Measurements from ENCODE around the gene IRAK2.
"Not testable (repeated sequence)": the region's sequence is repeated elsewhere in the genome, so short reads cannot be mapped to it uniquely, and the experiment has no call there.

IRAK2 gene

GRCh38 chr3:10164546-10165393 is at the start of gene IRAK2:
TSS of gene IRAK2 (plus strand) at chr3:10164919. CDS start at chr3:10164955, 36 bp downstream.
- DNase-seq: peak; percentile 73

DNA sequence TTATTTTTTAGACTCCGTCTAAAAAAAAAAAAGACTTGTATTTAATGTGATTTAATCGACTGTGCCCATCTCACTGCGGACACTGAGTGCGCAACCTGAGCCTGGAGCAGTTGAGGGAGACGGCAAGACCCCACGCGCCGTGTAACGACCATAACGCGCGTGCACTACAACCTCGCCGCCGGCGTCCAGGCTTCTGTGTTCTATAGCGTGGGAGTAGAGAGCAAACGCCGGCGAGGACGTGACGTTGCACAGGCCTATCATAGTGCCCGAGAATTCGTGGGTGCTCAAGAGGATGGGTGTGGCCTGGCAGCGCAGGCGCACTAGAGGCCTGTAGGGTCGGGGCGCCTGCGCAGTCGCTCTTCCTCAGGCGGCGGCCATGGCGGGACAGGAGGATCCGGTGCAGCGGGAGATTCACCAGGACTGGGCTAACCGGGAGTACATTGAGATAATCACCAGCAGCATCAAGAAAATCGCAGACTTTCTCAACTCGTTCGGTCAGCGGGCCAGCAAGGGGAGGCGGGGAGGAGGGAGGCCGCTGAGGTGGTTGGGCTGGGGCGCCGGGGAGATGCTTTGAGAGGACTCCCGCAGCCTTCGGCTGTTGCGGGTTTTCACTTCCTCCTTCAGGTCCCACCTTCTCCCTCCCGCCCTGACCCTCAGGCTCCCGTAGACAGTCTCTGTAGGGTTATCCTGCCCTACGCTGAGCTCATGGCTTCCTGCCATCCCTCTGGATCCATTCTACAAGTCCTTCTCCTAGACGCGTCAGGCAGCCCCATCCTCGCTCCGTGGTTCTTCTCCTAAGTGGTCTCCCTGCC is 49.2 kb upstream of the IRAK2 start, which contains the start of gene BRK1:
BRK1 (plus strand) TSS at position 350 of the 812 bp plus-strand sequence; CDS start at position 377, 27 bp downstream.
- DNase-seq: peak; percentile 97

- no peak for DNase-seq
Measured at GRCh38 chr3:10116138-10116460, 48.6 kb upstream of the IRAK2 start.

DNA sequence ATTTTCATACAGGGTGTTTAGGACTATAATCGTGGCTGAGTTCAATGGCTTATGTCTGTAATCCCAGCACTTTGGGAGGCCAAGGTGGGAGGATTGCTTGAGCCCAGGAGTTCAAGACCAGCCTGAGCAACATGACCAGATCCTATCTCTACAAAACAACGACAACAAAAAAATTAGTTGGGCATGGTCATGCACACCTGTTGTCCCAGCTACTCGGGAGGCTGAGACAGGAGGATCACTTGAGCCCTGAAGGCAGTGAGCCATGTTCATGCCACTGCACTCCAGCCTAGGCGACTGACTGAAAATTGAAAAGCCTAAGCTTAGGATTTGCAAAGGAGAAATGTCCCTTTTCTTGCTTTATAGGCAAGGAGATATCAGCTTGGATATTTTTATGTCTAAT is 47.8 kb upstream of the IRAK2 start:
- no peak for DNase-seq

GRCh38 chr3:10119376-10119775 is 45.3 kb upstream of the IRAK2 start:
- no peak for DNase-seq

DNA sequence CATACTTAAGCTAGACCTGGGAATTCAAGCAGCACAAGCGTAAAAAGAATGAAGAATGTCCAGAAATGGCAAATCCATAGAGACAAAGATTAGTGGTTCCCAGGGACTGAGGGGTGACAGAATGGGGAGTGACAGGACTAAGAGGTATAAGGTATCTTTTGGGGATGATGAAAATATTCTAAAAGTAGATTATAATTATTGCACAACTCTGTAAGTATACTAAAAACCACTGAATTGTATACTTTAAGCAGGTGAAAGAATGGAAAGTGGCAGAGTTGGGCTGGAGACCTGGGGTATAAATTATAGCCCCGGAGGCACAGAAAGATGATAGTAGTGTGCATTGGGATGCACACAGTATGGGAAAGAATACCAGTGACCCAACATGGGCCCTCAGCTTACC is 43.7 kb upstream of the IRAK2 start:
- DNase-seq: no peak

- DNase-seq: no peak
Measured at GRCh38 chr3:10122724-10123123, 42.0 kb upstream of the IRAK2 start.

- not testable (repeated sequence) for DNase-seq
Measured at GRCh38 chr3:10135872-10136271, 28.8 kb upstream of the IRAK2 start.

- no peak for DNase-seq
Measured at GRCh38 chr3:10136426-10137005, 28.2 kb upstream of the IRAK2 start.

GRCh38 chr3:10137178-10137577 is 27.5 kb upstream of the IRAK2 start:
- DNase-seq: no peak

DNA sequence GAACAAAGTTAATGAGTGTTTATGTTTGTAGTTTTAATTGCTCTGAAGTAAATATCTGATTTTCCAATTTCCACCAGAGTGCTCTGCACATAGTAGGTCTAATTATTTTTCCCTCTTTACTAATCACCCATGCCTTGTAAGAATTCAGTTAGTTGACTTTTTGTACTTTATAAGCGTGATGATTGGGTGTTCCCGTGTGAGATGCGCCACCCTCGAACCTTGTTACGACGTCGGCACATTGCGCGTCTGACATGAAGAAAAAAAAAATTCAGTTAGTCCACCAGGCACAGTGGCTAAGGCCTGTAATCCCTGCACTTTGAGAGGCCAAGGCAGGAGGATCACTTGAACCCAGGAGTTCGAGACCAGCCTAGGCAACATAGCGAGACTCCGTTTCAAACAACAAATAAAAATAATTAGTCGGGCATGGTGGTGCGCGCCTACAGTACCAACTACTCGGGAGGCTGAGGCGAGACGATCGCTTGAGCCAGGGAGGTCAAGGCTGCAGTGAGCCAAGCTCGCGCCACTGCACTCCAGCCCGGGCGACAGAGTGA is 23.6 kb upstream of the IRAK2 start:
- no peak for DNase-seq

DNA sequence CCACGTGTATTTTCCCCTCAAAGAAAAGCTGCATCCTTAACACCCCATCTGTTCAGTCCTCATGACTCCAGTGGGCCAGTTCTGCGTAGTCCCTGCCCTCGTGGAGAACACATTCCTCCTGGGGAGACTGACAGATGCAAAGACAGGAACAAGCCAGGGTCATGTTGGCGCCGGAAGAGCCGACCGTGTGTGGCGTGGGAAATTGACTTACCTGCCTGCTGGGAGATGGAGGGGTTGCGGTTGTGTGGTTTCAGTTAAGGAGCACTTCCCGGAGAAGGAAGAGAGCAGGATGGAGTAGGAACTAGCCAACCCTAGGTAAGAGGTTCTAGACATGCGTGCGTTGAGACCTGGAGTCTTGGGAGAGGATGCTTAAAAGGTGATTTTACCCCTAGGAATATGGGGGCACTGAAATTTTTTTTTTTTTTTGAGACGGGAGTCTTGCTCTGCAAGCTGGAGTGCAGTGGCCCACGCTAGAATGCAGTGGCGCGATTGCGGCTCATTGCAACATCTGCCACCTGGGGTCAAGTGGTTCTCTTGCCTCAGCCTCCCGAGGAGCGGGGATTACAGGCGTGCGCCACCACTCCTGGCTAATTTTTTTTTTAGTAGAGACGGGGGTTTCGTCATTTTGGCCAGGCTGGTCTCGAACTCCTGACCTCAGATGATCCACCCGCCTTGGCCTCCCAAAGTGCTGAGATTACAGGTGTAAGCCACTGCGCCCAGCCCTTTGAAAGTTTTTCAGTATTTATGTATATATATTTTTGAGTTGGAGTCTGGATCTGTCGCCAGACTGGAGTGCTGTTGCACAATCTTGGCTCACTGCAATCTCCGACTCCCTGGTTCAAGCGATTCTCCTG is 21.8 kb upstream of the IRAK2 start:
- DNase-seq: no peak

DNA sequence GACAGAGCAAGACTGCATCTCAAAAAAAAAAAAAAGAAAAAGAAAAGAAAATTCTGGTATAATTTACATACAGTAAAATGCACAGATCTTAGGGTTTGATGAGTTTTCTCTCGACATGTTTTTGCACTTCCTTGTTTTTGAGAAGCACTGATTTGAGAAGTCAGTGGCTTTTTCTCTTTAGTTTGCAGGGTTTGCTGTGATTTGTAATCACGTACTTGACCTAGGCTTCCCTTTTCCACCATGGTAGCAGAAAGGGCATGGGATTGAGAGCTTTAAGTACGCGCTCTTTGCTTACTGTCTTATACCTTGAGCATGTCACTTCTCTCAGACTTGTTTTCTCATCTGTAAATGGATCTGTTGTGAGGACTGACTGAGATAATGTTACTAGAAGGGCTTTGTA is 19.0 kb upstream of the IRAK2 start:
- no peak for DNase-seq

DNA sequence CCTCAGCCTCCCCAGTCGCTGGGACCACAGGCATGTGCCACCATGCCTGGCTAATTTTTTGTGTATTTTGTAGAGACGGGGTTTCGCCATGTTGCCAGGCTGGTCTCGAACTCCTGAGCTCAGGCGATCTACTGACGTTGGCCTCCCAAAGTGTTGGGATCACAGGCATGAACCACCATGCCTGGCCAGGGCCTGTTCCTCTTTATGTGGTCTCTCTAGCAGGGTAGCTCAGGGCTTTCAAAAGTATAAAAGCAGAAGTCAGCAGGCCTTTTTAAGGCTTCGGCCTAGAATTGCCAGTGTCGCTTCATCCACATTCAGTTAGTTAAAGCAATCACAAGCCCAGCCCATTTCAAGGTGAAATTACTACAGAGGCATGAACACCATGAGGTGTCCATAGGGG is 15.5 kb upstream of the IRAK2 start:
- DNase-seq: no peak

DNA sequence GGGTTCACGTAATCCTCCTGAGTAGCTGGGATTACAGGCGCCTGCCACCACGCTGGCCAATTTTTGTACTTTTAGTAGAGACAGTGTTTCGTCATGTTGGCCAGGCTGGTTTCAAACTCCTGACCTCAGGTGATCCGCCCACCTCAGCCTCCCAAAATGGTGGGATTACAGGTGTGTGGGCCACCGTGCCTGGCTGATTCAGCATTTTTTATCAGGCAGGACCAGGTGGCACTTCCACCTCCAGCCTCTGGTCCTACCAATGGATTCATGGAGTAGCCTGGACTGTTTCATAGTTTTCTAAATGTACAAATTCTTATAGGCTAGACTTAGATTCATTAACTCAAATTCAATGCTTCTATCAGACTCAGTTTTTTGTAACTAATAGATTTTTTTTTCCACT is 13.7 kb upstream of the IRAK2 start:
- DNase-seq: no peak

GRCh38 chr3:10154335-10155122 is 10.2 kb upstream of the IRAK2 start:
- DNase-seq: no peak

DNA sequence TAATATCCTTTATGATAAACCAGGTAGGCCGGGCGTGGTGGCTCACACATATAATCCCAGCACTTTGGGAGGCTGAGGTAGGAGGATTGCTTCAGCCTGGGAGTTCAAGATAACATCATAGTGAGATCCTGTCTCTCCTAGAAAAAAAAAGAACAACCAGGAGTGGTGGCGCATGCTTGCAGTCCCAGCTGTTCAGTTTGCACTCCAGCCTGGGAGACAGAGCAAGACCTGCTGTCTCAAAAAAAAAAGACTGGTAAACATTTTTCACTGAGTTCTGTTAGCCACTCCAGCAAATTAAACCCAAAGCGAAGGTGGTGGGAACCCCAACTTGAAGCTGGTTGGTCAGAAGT is 9.6 kb upstream of the IRAK2 start:
- DNase-seq: no peak

GRCh38 chr3:10155658-10156057 is 9.1 kb upstream of the IRAK2 start:
- no peak for DNase-seq

DNA sequence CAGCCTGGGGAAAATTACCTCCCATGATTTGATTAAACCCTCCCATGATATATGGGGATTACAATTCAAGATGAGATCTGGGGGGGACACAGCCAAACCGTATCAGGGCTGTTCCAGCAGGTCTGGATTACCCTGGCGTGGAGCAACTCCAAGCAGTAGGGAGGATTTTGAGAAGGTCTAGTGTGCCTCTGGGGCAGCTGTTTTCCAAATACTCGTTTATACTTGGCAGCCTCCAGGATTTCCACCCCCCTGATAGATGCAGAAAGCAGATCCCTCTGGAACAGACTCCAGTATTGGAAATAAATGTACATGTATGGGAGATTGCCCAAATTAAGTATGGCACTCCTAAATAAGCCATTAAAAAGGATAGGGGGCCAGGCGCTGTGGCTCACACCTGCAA is 7.7 kb upstream of the IRAK2 start:
- no peak for DNase-seq

DNA sequence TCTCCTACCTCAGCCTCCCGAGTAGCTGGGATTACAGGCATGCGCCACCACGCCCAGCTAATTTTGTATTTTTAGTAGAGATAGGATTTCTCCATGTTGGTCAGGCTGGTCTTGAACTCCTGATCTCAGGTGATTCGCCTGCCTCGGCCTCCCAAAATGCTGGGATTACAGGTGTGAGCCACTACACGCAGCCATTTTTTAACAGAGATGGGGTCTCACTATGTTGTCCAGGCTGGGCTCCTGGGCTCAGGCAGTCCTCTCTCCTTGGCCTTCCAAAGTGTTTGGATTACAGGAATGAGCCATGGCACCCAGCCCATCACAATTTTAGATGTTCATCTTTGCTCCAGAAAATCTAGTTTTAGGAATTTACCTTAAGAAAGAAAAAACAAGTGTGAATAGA is 6.2 kb upstream of the IRAK2 start:
- not testable (repeated sequence) for DNase-seq

DNA sequence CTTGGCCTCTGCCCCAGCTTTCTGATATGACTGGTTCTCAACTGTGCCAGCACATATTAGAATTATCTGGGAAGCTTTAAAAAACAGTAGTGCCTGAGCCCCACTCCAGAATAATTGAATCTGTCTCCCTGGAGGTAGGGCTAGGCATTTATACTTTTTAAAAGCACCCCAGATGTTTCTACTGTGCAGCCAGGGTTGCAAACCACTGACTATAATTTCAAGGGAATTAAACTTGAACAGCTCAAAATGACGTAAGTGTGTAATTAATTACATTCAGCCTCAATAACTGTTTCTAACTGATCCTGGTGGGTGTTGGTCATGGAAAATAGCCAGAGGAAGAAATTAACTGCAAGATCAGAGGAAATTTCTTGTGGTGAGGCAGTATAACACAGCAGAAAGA is 4.4 kb upstream of the IRAK2 start:
- DNase-seq: peak; percentile 29

DNA sequence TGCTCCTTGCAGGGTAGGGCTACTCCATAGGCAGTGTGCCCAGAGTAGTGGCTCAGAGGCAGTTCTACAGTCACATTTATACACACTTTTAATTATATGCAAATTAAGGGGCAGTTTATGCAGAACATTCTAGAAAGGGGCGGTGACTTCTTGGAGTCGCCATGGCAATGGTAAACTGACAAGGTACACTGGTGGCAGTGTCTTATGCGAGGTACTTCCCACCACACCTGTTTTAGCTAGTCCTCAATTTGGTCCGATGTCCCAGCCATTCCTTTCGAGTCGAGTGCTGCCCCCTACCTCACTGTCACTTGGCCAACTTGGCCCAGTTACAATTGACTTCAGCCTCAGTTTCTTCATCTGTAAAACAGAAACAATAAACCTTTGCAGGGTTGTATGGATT is 3.8 kb upstream of the IRAK2 start:
- DNase-seq: no peak

Data from eye (tissue), 1 donor.